Left ventricle myocardium inferior (tissue), 1 donor: ENCODE results near the gene UQCRFS1. TPM values are rescaled to one million over a fixed set of nuclear protein-coding genes. Genes with fewer than 3 reads are reported as not detected.

ENCODE experiments used
- DNase-seq: peaks from one replicate; pipeline ENCODE4 v3.0.0-alpha.2; 2020
- H3K27ac ChIP-seq: fragments of 200-600 bp; replicated peaks from 2 replicates; pipeline ENCODE4 v1.8.0; 2021
- H3K27me3 ChIP-seq: fragments of 200-600 bp; 2 replicates; pipeline ENCODE4 v1.8.0; 2021; ENCODE audit warnings: low read depth
- H3K36me3 ChIP-seq: fragments of 200-600 bp; 2 replicates; pipeline ENCODE4 v1.8.0; 2021
- H3K4me1 ChIP-seq: fragments of 200-600 bp; 2 replicates; pipeline ENCODE4 v1.8.0; 2021
- H3K4me3 ChIP-seq: fragments of 200-600 bp; 2 replicates; pipeline ENCODE4 v1.8.0; 2021; ENCODE audit warnings: mild to moderate bottlenecking, moderate library complexity
- H3K9me3 ChIP-seq: fragments of 200-600 bp; replicated peaks from 2 replicates; pipeline ENCODE4 v1.8.0; 2021
- intact Hi-C: fragments of 100-400 bp; cut with micrococcal nuclease; formaldehyde crosslinking; loops from one replicate; pipeline ENCODE4 v1.11.0; 2022
- total RNA-seq: library from RNA; stranded (reverse); fragmentation: NEBNext Ultra II Directional; extraction: Animal tissue kit (Norgen Biotek cat#: 25700); gene quantifications from one replicate; pipeline ENCODE4 v1.2.1, GENCODE V29; 2021
- TF ChIP-seq, protein P1 (sequence below): fragments of 200-600 bp; IDR thresholded peaks from 2 replicates; pipeline ENCODE4 v1.8.0; 2021; ENCODE audit warnings: antibody characterized with exemption, mild to moderate bottlenecking, borderline replicate concordance
- donor health status: DM: no; HTN: yes; CAD: no; lungs with severe emphysema.

The UQCRFS1 gene
- total RNA-seq, 1 donor from 2014 or later, result 161 TPM

DNA sequence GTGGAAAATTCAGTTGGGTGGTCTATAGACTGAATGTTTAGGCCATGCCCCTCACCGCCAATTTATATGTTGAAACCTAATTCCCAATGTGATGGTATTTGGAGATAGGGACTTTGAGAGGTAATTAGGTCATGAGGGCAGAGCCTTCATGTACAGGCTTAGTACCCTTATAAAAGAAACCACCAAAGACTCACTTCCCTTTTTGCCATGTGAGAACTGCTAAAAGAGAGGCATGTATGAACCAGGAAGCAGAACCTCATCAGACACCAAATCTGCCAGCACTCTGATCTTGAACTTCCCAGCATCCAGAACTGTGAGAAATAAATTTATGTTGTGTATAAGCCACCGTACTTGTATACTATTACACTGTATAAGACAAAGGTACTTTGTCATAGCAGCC is 40.6 kb downstream of the UQCRFS1 start:
- Histone ChIP-seq H3K4me1 (no peaks in the 10 kb centered on the region), H3K27me3 (peaks cover under 1% of the 10 kb centered on the region), H3K9me3 (peaks cover 53% of the 10 kb centered on the region), H3K4me3 (no peak overlapping the region), H3K27ac (no peak overlapping the region), H3K36me3 (no peaks in the 10 kb centered on the region)
- TF ChIP-seq, protein P1, sequence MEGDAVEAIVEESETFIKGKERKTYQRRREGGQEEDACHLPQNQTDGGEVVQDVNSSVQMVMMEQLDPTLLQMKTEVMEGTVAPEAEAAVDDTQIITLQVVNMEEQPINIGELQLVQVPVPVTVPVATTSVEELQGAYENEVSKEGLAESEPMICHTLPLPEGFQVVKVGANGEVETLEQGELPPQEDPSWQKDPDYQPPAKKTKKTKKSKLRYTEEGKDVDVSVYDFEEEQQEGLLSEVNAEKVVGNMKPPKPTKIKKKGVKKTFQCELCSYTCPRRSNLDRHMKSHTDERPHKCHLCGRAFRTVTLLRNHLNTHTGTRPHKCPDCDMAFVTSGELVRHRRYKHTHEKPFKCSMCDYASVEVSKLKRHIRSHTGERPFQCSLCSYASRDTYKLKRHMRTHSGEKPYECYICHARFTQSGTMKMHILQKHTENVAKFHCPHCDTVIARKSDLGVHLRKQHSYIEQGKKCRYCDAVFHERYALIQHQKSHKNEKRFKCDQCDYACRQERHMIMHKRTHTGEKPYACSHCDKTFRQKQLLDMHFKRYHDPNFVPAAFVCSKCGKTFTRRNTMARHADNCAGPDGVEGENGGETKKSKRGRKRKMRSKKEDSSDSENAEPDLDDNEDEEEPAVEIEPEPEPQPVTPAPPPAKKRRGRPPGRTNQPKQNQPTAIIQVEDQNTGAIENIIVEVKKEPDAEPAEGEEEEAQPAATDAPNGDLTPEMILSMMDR, result no peak
- intact Hi-C loops, result no loop called here
- no peak for DNase-seq

DNA sequence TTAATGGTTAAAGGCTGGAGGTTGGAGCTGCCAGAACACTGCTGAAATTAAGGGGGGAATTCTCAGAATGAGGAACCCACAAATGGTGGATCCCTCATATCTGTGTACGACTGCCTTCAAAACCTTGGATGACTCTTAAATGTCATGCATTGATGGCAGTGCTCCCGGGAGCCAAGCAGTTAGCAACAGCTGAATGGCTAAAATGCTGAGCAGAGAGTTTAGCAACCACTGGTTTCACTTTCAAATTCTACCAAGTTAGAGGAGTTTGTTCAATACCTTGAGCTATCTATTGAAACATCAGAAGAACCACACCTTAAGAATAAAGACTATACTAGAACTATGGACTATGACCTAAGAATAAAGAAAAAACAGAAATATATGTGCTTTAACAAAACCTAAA is 41.4 kb downstream of the UQCRFS1 start:
- intact Hi-C loops, result no loop called here
- no peak overlapping the region for H3K4me3 ChIP-seq
- no peaks in the 10 kb centered on the region for H3K36me3 ChIP-seq
- no peak overlapping the region for H3K27ac ChIP-seq
- TF ChIP-seq, protein P1, result no peak
- H3K9me3 ChIP-seq, result peaks cover 46% of the 10 kb centered on the region
- no peak for DNase-seq
- H3K27me3 ChIP-seq, result peaks cover 5% of the 10 kb centered on the region
- H3K4me1 ChIP-seq, result no peaks in the 10 kb centered on the region

DNA sequence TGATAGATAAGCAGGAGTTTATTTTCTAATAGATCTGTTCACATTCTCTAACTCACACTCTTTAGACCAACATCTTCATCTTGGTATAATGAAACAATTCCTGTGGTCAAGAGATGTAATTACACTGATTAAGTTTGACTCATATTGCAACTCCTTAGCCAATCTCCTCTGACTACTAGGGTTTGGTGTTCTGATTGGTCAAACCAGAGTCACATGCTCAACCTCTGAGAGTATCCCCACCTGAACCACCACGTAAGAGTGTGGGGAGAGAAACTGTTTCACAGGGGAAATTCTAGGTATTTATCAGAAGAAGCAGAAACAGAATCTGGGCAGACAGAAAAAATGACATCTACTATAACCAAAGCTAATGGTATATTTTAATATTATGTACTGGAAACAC is 42.4 kb downstream of the UQCRFS1 start:
- no peaks in the 10 kb centered on the region for H3K36me3 ChIP-seq
- TF ChIP-seq, protein P1, result no peak
- peaks cover 13% of the 10 kb centered on the region for H3K27me3 ChIP-seq
- no peak for DNase-seq
- no peak overlapping the region for H3K27ac ChIP-seq
- intact Hi-C loops, result no loop called here
- peaks cover 36% of the 10 kb centered on the region for H3K9me3 ChIP-seq
- no peaks in the 10 kb centered on the region for H3K4me1 ChIP-seq
- no peak overlapping the region for H3K4me3 ChIP-seq

GRCh38 chr19:29162694-29163093 is 50.3 kb downstream of the UQCRFS1 start:
- Histone ChIP-seq H3K36me3 (no peaks in the 10 kb centered on the region), H3K9me3 (no peaks in the 10 kb centered on the region), H3K4me1 (no peaks in the 10 kb centered on the region), H3K27me3 (peaks cover 48% of the 10 kb centered on the region), H3K27ac (no peak overlapping the region), H3K4me3 (no peak overlapping the region)
- TF ChIP-seq, protein P1, result no peak
- no peak for DNase-seq
- intact Hi-C loops, result no loop called here

GRCh38 chr19:29155683-29156082 is 57.3 kb downstream of the UQCRFS1 start:
- Histone ChIP-seq H3K9me3 (peaks cover 41% of the 10 kb centered on the region), H3K36me3 (no peaks in the 10 kb centered on the region)
- intact Hi-C loops, result no loop called here

More at GRCh38 chr19:29155683-29156082, 57.3 kb downstream of the UQCRFS1 start:
- TF ChIP-seq, protein P1, result no peak
- Histone ChIP-seq H3K27ac (no peak overlapping the region), H3K27me3 (peaks cover 50% of the 10 kb centered on the region), H3K4me3 (no peak overlapping the region), H3K4me1 (no peaks in the 10 kb centered on the region)
- no peak for DNase-seq
